IMR-90 (cell line): ENCODE data around the gene VPS13A. TPM values are rescaled to one million over a fixed set of nuclear protein-coding genes. Genes with fewer than 3 reads are reported as not detected.

Source experiments
- ATAC-seq: fragments of 200-7000 bp; cut with Tn5 transposase; 2 replicates; pipeline ENCODE4 v1.9.1; 2020; ENCODE audit warnings: low read depth, mild to moderate bottlenecking, moderate library complexity
- BruUV-seq: library from RNA; stranded (reverse); fragments of 400-500 nt; replicated peaks from 2 replicates; lab custom pipeline; 2021; lab: Mats Ljungman, UMichigan
- CTCF ChIA-PET: fragments of 300-600 bp; formaldehyde crosslinking; extraction: SDS; loops from one replicate; lab custom pipeline; 2021; ENCODE audit warnings: antibody characterized with exemption; lab: Yijun Ruan, JAX
- POLR2A ChIA-PET: fragments of 300-600 bp; sonication (Branson Sonifier 250); formaldehyde crosslinking; loops from one replicate; lab custom pipeline; 2022; ENCODE audit warnings: antibody characterized with exemption; ENCODE audit not compliant: unreplicated experiment; lab: Charles Lee
- DNase-seq: peaks from one replicate; pipeline ENCODE4 v3.0.0; 2013
- H2AFZ ChIP-seq: replicated peaks from 2 replicates; pipeline ENCODE3; 2013; ENCODE audit warnings: low read length, mild to moderate bottlenecking; ENCODE audit not compliant: poor library complexity
- H2AK5ac ChIP-seq: 2 replicates; pipeline ENCODE4 v1.6.1; 2013; ENCODE audit warnings: low read depth, low read length, inconsistent platforms
- H2AK9ac ChIP-seq: replicated peaks from 2 replicates; pipeline ENCODE3; 2013; ENCODE audit warnings: mild to moderate bottlenecking, low read depth, low read length, moderate library complexity; ENCODE audit not compliant: poor library complexity
- H2BK120ac ChIP-seq: 2 replicates; pipeline ENCODE4 v1.6.1; 2013; ENCODE audit warnings: low read depth, low read length, inconsistent platforms
- H2BK15ac ChIP-seq: 3 replicates; pipeline ENCODE4 v1.6.1; 2013; ENCODE audit warnings: low read depth, low read length, inconsistent platforms
- H2BK20ac ChIP-seq: 2 replicates; pipeline ENCODE4 v1.6.1; 2013; ENCODE audit warnings: low read depth, mild to moderate bottlenecking, inconsistent platforms, low read length, moderate library complexity
- H2BK5ac ChIP-seq: 2 replicates; pipeline ENCODE4 v1.6.1; 2013; ENCODE audit warnings: mild to moderate bottlenecking, low read depth, low read length, inconsistent platforms; ENCODE audit not compliant: poor library complexity, severe bottlenecking
- H3K14ac ChIP-seq: replicated peaks from 2 replicates; pipeline ENCODE4 v1.6.1; 2013; ENCODE audit warnings: low read depth, low read length, inconsistent platforms
- H3K18ac ChIP-seq: 2 replicates; pipeline ENCODE4 v1.6.1; 2013; ENCODE audit warnings: low read depth, low read length, control low read depth
- H3K23ac ChIP-seq: 2 replicates; pipeline ENCODE4 v1.6.1; 2013; ENCODE audit warnings: low read depth, low read length, inconsistent platforms
- H3K27ac ChIP-seq: 2 replicates; pipeline ENCODE4 v1.5.1; 2013; ENCODE audit warnings: mild to moderate bottlenecking, control low read depth, low read length; ENCODE audit not compliant: insufficient read depth
- H3K27me3 ChIP-seq: 2 replicates; pipeline ENCODE4 v1.6.1; 2013; ENCODE audit warnings: low read length; ENCODE audit not compliant: control insufficient read depth, insufficient read depth
- H3K36me3 ChIP-seq: 2 replicates; pipeline ENCODE4 v1.6.1; 2013; ENCODE audit warnings: low read length, mixed read lengths; ENCODE audit not compliant: control insufficient read depth, insufficient read depth
- H3K4ac ChIP-seq: 2 replicates; pipeline ENCODE4 v1.6.1; 2013; ENCODE audit warnings: low read depth, low read length, inconsistent platforms
- H3K4me1 ChIP-seq: 2 replicates; pipeline ENCODE4 v1.6.1; 2013; ENCODE audit warnings: low read length, mixed read lengths; ENCODE audit not compliant: control insufficient read depth, insufficient read depth
- H3K4me2 ChIP-seq: 2 replicates; pipeline ENCODE4 v1.6.1; 2013; ENCODE audit warnings: low read depth, mild to moderate bottlenecking, control low read depth, low read length, moderate library complexity
- H3K4me3 ChIP-seq: 2 replicates; pipeline ENCODE4 v1.5.1; 2013; ENCODE audit warnings: low read depth, mild to moderate bottlenecking, control low read depth, low read length, moderate library complexity; ENCODE audit not compliant: insufficient read depth
- H3K56ac ChIP-seq: 2 replicates; pipeline ENCODE4 v1.6.1; 2013; ENCODE audit warnings: low read length, inconsistent platforms; ENCODE audit not compliant: insufficient read depth; ENCODE audit errors: extremely low read depth
- H3K79me1 ChIP-seq, 2 experiments: 2 replicates each; pipeline ENCODE4 v1.6.1; 2013; ENCODE audit warnings: low read length in 2 of 2, inconsistent platforms in 1 of 2, low read depth in 1 of 2
- H3K9ac ChIP-seq: 2 replicates; pipeline ENCODE4 v1.6.1; 2013; ENCODE audit warnings: low read depth, low read length, control low read depth
- H3K9me1 ChIP-seq: 2 replicates; pipeline ENCODE4 v1.6.1; 2013; ENCODE audit warnings: low read length, inconsistent platforms; ENCODE audit not compliant: insufficient read depth
- H3K9me3 ChIP-seq: 2 replicates; pipeline ENCODE4 v1.6.1; 2013; ENCODE audit warnings: low read length; ENCODE audit not compliant: control insufficient read depth, insufficient read depth
- H4K20me1 ChIP-seq: 2 replicates; pipeline ENCODE4 v1.6.1; 2013; ENCODE audit warnings: low read length, inconsistent platforms; ENCODE audit not compliant: insufficient read depth
- H4K5ac ChIP-seq: 2 replicates; pipeline ENCODE4 v1.6.1; 2013; ENCODE audit warnings: mild to moderate bottlenecking, low read depth, low read length, control low read depth
- H4K8ac ChIP-seq, 2 experiments: 2 replicates each; pipeline ENCODE4 v1.6.1; 2013; ENCODE audit warnings: low read depth in 2 of 2, low read length in 2 of 2, control low read depth in 1 of 2, inconsistent platforms in 1 of 2
- H4K91ac ChIP-seq: 2 replicates; pipeline ENCODE4 v1.6.1; 2013; ENCODE audit warnings: low read depth, low read length, inconsistent platforms; ENCODE audit not compliant: insufficient read depth
- BHLHE40 ChIP-seq: fragments of 150-350 bp; IDR thresholded peaks from 2 replicates; pipeline ENCODE4 v1.6.1; 2016; ENCODE audit warnings: mild to moderate bottlenecking, low read depth, low read length
- CEBPB ChIP-seq: IDR thresholded peaks from 2 replicates; pipeline ENCODE4 v1.6.1; 2012; ENCODE audit warnings: low read depth, low read length, improper control_type of control experiment
- CHD1 ChIP-seq: IDR thresholded peaks from 2 replicates; pipeline ENCODE4 v1.6.1; 2012; ENCODE audit warnings: low read depth, low read length, improper control_type of control experiment
- CTCF ChIP-seq: conservative IDR thresholded peaks from 2 replicates; pipeline ENCODE4 v1.5.1; 2012; ENCODE audit warnings: mild to moderate bottlenecking, low read depth, low read length, improper control_type of control experiment
- FOS ChIP-seq: fragments of 150-350 bp; IDR thresholded peaks from 2 replicates; pipeline ENCODE4 v1.6.1; 2016; ENCODE audit warnings: low read depth, low read length
- MAFK ChIP-seq: IDR thresholded peaks from 2 replicates; pipeline ENCODE4 v1.6.1; 2012; ENCODE audit warnings: low read depth, low read length, improper control_type of control experiment
- NFE2L2 ChIP-seq: fragments of 150-350 bp; IDR thresholded peaks from 2 replicates; pipeline ENCODE4 v1.6.1; 2016; ENCODE audit warnings: low read depth, mild to moderate bottlenecking, low read length
- RCOR1 ChIP-seq: IDR thresholded peaks from 2 replicates; pipeline ENCODE4 v1.6.1; 2012; ENCODE audit warnings: mild to moderate bottlenecking, low read length, improper control_type of control experiment; ENCODE audit not compliant: insufficient replicate concordance
- USF2 ChIP-seq: fragments of 150-350 bp; IDR thresholded peaks from 2 replicates; pipeline ENCODE4 v1.6.1; 2017; ENCODE audit warnings: mild to moderate bottlenecking, antibody characterized with exemption, low read length, low read depth
- WGBS, 2 experiments: methylation state at CpG; one replicate each; pipeline versions ENCODE4 v1.1.5 to v1.1.7; 2013; ENCODE audit warnings: missing lambda C conversion rate in 2 of 2; ENCODE audit not compliant: insufficient read length in 1 of 2; ENCODE audit errors: extremely low coverage in 2 of 2; 5-methylcytosine and 5-hydroxymethylcytosine counted together
- dilution Hi-C: fragments of 300-500 bp; cut with HindIII; formaldehyde crosslinking; loops from one replicate; pipeline ENCODE4 v1.14.3; 2018; ENCODE audit warnings: low sequenced_read_pairs; ENCODE audit not compliant: unreplicated experiment
- in situ Hi-C: fragments of 300-500 bp; cut with MboI; formaldehyde crosslinking; loops from 3 replicates; pipeline ENCODE4 v1.14.3; 2019; ENCODE audit warnings: low sequenced_read_pairs, inconsistent platforms, mixed read lengths
- intact Hi-C: fragments of 100-400 bp; cut with micrococcal nuclease; formaldehyde crosslinking; loops from 2 replicates; pipeline ENCODE4 v1.10.0; 2022
- polyA plus RNA-seq, 3 experiments: library from polyadenylated mRNA; depleted of rRNA; stranded (reverse); fragments of >200 nt; gene quantifications; 2 replicates each; pipeline ENCODE4 v1.2.3, GENCODE V29; 2012; ENCODE audit warnings: low replicate concordance in 1 of 3
- total RNA-seq: library from RNA; depleted of rRNA; stranded (reverse); fragments of >200 nt; gene quantifications from 2 replicates; pipeline ENCODE4 v1.2.3, GENCODE V29; 2012

Gene VPS13A
- total and polyA plus RNA-seq, 2 of the 4 experiments (the other 2 are of a cell fraction): 10.4 to 26.5 TPM

- Histone ChIP-seq H2BK5ac (peak overlapping the region; percentile 13), H3K27me3 (no peaks in the 10 kb centered on the region), H3K23ac (0 out of 2 replicates have a peak overlapping the region, but pooled peaks have one; percentile 67), H3K4me3 (no peak overlapping the region), H3K36me3 (peaks cover 10% of the 10 kb centered on the region), H4K20me1 (no peaks in the 10 kb centered on the region), H2BK20ac (no peak overlapping the region), H3K9me1 (no peaks in the 10 kb centered on the region), H3K9me3 (no peaks in the 10 kb centered on the region), H3K27ac (no peak overlapping the region), H4K91ac (0 out of 2 replicates have a peak overlapping the region, but pooled peaks have one; percentile 33), H2AK5ac (peak overlapping the region; percentile 28; the same call in 1 of the 2 replicates), H3K18ac (0 out of 2 replicates have a peak overlapping the region, but pooled peaks have one; percentile 43), H3K9ac (no peak overlapping the region), H4K5ac (no peak overlapping the region), H3K56ac (no peak overlapping the region), H2BK15ac (no peak overlapping the region), H3K4ac (no peak overlapping the region), H2AFZ (no peak overlapping the region), H3K4me2 (no peak overlapping the region; the same call in 1 of the 2 replicates), H4K8ac (no peak overlapping the region), H3K4me1 (peaks cover 2% of the 10 kb centered on the region; the same call in 1 of the 2 replicates), H2BK120ac (peak overlapping the region; percentile 46; the same call in 1 of the 2 replicates), H3K79me1 (peaks cover 0 to 4% of the 10 kb centered on the region in 2 experiments; a peak in 2 of 4 replicates), H3K14ac (0 out of 2 replicates have a peak overlapping the region, but pooled peaks have one; percentile 75), H2AK9ac (no peak overlapping the region)
- CTCF ChIA-PET: no interaction called here
- DNase-seq: peak; percentile 72
- in situ Hi-C loops (no loop called here), dilution Hi-C loops (no loop called here), intact Hi-C loops (no loop called here)
- POLR2A ChIA-PET: no interaction called here
- peak; percentile 75 for ATAC-seq
- TF ChIP-seq CEBPB (peak; percentile 80), RCOR1 (no peak), MAFK (peak; percentile 90), BHLHE40 (no peak), CHD1 (no peak), USF2 (no peak), NFE2L2 (peak; percentile 12; the same call in 1 of the 2 replicates), FOS (0 out of 2 replicates have a peak, but pooled peaks have one; percentile 24), CTCF (no peak)
- no TSS peak for BruUV-seq
- no CpG with 5 or more reads among the region's 5 CpGs for WGBS, 2 experiments
Measured at GRCh38 chr9:77224746-77225312, 47.5 kb downstream of the VPS13A start.
